HG02885 (cell line): ENCODE data around the gene ELL2.

Experiments
- ATAC-seq: cut with Tn5 transposase; IDR thresholded peaks from one replicate; pipeline ENCODE4 v1.9.1; 2021; ENCODE audit warnings: mild to moderate bottlenecking; ENCODE audit not compliant: unreplicated experiment, poor library complexity

The ELL2 gene

GRCh38 chr5:95961617-95962474, at the start of gene ELL2:
TSS of gene ELL2 (minus strand) at chr5:95961851. CDS start at chr5:95961721, 130 bp downstream.
- ATAC-seq, result peak; percentile 89

- no peak for ATAC-seq
Observed at GRCh38 chr5:96008987-96009647, 47.5 kb upstream of the ELL2 start.

- no peak for ATAC-seq
Observed at GRCh38 chr5:96008487-96008886, 46.8 kb upstream of the ELL2 start.

- no peak for ATAC-seq
Observed at GRCh38 chr5:96007051-96007450, 45.4 kb upstream of the ELL2 start.

- ATAC-seq, result no peak
Observed at GRCh38 chr5:96006291-96006690, 44.6 kb upstream of the ELL2 start.

- ATAC-seq, result no peak
Observed at GRCh38 chr5:96004754-96005153, 43.1 kb upstream of the ELL2 start.

GRCh38 chr5:96004087-96004486, 42.4 kb upstream of the ELL2 start:
- no peak for ATAC-seq

GRCh38 chr5:96001262-96001661, 39.6 kb upstream of the ELL2 start:
- ATAC-seq, result no peak

- ATAC-seq, result no peak
Observed at GRCh38 chr5:96000308-96000707, 38.7 kb upstream of the ELL2 start.

GRCh38 chr5:95996904-95997723, 35.5 kb upstream of the ELL2 start:
- no peak for ATAC-seq

- ATAC-seq, result no peak
Observed at GRCh38 chr5:95995962-95996489, 34.4 kb upstream of the ELL2 start.

- ATAC-seq, result no peak
Observed at GRCh38 chr5:95993776-95994175, 32.1 kb upstream of the ELL2 start.

GRCh38 chr5:95993266-95993665, 31.6 kb upstream of the ELL2 start:
- no peak for ATAC-seq

- no peak for ATAC-seq
Observed at GRCh38 chr5:95989283-95990048, 27.8 kb upstream of the ELL2 start.

- no peak for ATAC-seq
Observed at GRCh38 chr5:95988877-95989276, 27.2 kb upstream of the ELL2 start.

- no peak for ATAC-seq
Observed at GRCh38 chr5:95988094-95988493, 26.4 kb upstream of the ELL2 start.

- ATAC-seq, result no peak
Observed at GRCh38 chr5:95986937-95987520, 25.4 kb upstream of the ELL2 start.

GRCh38 chr5:95986001-95986400, 24.4 kb upstream of the ELL2 start:
- ATAC-seq, result no peak

GRCh38 chr5:95985249-95985648, 23.6 kb upstream of the ELL2 start:
- ATAC-seq, result no peak
